Amniotic epithelial cell (primary cell): ENCODE data around the gene CYB5A.

Experiments used
- DNase-seq: peaks from one replicate; pipeline ENCODE4 v3.0.0-alpha.2; 2010; ENCODE audit warnings: low read depth

CYB5A gene

DNA sequence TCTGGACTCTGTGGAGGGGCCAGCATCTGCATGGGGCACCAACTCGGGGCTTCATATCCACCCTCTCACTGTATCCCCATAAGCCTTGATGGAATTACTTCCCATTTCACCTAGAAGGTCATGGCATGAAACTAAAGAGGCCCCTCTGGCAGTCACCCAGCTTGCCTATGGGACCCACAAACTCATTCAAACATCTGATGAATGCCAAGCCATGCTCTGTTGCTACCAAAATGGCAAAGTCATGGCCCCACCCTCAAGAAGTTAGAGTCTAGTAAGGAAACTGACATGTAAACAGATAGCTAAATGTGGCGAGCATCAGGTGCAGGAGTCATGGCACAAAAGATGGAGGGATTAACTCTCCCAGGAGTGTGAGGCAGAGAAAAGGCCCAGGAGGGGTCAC, 14.5 kb downstream of the CYB5A start:
- no peak for DNase-seq

GRCh38 chr18:74276609-74277008, 15.2 kb downstream of the CYB5A start:
- DNase-seq: no peak

- no peak for DNase-seq
Observed at GRCh38 chr18:74275736-74276135, 16.0 kb downstream of the CYB5A start.

DNA sequence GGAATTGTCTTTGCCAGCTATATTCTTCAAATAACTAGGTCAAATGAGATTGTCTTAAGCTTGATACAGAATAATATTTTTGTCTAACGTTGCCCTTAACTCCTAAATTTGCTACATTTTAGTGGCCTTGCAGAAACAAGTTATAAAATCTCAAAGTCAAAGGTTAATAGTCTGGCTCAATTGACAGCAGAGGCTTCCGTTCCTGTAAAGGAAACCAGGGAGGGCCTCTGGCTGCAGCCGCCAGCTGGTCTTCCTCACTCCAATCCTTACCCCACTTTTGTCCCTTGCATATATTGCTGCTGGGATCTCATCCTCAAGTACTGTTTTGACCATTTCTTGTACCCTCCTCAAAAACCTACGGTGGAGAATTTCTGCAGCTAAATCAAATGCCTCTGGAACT, 17.1 kb downstream of the CYB5A start:
- DNase-seq: no peak

- no peak for DNase-seq
Observed at GRCh38 chr18:74273394-74273793, 18.4 kb downstream of the CYB5A start.

DNA sequence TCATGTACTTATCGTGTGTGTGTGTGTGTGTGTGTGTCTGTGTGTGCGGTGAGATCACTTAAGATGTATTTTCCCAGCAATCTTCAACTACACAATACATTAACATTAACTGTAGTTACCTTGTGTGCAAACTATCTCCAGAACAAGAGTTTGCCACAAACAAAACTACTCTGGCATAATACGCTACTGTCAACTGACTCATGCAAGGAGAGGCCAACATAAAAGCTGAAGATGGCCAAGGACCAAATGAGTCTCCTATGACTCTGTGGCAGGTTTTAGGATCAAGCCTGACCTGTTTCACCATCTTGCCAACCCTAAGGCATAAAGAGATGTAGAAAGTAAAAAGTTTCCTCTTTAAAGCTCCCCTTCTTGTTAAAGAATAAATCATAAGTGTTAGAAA, 20.1 kb downstream of the CYB5A start:
- DNase-seq: peak; percentile 35

DNA sequence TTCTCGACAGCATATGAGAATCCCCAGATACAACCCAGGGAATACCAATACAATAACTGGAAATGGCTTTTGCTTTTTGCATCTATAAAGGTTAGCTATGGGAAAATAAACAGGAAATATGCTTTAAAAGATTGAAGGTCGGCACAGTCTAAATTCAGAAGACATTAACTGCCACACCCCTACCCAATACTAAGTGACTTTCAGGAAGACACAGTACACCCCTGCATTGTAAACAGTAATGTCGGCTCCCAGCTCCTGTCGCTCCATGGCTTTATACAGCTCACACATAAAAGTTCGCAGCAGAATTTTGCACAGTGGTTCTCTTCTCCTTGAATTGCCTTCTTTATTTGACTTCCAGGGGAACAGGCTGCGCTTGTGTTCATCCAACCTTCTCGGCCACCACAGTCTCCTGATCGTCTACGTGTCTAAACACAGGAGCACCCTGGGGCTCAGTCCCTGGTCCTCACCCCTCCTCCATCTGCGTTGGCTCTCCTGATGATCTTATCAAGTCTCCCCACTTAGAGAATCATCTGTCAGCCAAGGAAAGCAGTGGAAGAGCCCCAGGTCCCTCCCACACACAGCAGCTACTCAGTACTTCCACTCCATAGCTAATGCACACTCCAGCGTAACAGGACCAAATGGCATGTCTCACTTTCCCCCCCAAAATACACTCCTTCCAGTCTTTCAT, 22.7 kb downstream of the CYB5A start:
- peak; percentile 53 for DNase-seq

DNA sequence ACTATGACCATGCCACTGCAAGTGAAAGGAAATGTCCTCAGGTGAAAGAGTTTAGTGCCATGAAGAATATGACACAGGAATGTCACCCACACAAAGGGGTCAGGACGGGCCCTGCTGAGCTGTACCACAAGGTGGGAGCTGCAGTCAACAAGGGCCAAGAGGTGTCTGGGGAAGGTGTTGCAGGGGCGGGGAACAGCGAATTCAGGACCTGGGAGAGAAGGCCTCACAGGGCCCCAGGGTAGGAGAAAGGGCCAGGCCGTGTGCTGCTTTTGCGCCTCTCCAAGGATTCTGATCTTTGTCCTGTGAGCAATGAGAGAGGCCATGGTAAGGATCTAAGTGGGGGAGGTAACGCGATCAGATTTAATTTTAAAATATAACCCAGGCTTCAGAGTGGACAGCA, 23.6 kb downstream of the CYB5A start:
- DNase-seq: no peak

GRCh38 chr18:74266161-74266560, 25.6 kb downstream of the CYB5A start:
- DNase-seq: peak; percentile 82

DNA sequence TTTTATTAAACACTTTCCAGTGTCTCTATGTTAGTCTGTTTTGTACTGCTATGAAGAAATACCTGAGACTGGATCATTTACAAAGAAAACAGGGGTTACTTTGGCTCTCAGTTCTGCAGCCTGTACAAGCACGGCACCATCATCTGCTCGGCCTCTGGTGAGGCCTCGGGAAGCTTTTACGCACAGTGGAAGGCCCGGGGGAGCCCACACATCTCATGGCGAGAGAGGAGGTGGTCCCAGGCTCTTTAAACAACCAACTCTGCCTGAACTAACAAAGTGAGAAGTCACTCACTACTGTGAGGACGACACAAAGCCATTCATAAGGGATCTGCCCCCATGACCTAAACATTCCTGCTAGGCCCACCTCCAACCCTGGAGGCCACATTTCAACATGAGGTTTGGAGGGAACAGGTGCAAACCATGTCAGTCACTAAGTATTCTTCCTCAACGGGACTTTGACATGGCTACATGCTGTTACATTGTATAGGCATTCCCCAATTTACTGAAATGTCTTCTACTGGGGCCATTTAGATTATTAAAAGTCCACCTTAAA, 26.1 kb downstream of the CYB5A start:
- DNase-seq: no peak

DNA sequence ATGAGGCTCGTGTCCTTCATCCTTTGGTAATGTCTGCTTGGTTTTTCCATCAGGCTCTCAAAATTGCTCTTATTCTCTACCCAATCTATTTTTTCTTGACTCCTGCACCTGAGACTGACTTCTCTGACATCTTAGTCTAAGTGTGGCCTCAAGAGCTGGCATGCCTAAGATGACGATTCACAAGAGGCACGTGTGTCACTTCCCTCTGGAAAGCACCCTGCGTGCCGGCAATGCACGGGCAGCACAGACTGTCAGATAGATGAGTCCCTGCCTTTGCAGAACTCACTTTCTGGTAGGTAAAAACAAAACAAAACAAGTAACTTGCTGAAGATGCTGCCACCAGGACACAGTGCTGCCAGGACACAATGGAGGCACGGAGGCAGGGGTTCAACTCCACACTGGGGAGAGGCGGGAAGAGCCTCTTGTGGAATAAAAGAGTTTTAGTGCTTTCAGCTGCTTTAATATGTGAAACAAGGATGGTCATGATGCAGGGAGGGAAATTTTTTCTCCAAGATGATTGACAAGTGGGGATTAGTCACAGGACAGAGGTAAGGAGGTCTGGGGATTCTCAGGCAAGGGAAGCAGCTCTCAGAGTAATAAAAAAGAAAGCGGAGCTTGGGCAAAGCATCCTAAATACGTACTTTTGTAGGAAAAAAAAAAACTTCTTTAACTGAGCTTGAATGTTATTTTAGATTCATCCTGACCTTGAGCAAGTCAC, 27.3 kb downstream of the CYB5A start:
- no peak for DNase-seq

- peak; percentile 88 for DNase-seq
Observed at GRCh38 chr18:74261053-74261713, 30.6 kb downstream of the CYB5A start.

DNA sequence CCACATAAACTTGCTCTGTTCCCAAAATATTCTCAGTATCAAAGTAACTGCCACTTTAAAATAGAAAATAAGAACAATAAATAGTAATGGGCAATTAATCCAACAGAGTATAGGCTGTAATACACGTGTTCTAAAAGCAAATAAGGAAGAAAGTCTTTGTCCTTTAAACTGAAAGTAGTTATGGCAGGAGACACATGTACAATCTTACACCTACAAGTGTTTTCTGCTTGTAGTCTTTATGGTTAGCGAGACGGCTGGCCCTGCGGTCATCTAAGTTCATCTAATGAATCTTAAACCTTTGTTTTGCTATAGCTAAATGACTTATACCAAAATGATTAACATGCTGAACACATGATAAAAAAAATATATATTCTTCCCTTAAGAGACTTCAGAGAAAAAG, 32.4 kb downstream of the CYB5A start:
- no peak for DNase-seq

GRCh38 chr18:74257083-74257482, 34.7 kb downstream of the CYB5A start:
- peak; percentile 40 for DNase-seq

GRCh38 chr18:74256190-74256589, 35.6 kb downstream of the CYB5A start:
- DNase-seq: no peak

DNA sequence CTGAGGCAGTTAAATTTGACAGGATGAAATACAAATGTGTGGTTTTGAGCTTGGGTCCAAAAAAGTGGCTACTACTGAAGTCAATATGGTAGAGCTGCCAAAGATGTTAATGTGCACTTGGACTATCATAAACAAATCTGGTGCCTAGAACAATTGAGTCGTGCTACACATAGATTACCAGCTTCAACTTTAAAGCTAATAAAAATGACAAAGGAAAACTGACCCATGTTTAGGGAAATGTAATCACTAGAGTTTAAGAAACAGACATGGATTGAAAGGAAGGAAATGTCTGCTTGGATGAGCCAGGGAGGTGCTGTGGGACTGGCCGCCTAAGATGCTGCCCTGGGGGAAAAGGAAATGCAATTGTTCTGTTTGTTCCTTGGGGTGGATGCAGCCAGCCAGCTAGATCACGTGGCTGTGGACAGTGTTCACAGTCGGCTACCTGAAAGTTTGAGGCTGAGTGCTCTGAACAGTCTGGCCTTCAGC, 36.6 kb downstream of the CYB5A start:
- no peak for DNase-seq

GRCh38 chr18:74252039-74252395, 39.7 kb downstream of the CYB5A start:
- DNase-seq: peak; percentile 84

DNA sequence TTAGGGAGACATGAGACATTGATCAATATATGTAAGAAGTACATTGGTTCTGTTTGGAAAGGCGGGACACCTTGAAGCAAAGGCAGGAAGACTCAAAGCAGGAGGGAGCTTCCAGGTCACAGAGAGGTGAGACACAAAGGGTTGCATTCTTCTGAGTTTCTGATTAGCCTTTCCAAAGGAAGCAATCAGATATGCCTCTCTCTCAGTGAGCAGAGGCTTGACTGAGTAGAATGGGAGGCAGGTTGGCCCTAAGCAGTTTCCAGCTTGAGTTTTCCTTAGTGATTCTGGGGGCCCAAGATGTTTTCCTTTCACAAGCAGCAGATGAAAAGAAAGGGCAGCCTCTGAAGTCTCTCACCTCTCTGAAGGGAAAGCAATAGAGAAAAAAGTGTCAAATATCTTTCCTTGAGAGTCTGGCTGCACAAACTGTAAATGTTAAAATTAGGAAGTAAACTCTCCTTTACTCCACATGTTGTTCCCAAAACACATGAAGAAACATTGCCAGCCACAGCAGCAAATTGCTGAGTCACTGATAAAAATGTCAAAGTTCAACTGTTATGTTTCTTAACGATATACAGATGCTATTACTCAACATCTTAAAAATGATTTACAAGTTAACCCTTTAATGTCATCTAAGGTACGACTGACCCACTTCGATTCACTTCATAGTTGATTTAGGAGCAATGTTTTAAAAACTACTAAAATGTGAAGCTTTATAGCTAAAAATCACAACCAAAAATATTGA, 40.3 kb downstream of the CYB5A start:
- DNase-seq: peak; percentile 94

GRCh38 chr18:74250131-74250530, 41.6 kb downstream of the CYB5A start:
- no peak for DNase-seq

DNA sequence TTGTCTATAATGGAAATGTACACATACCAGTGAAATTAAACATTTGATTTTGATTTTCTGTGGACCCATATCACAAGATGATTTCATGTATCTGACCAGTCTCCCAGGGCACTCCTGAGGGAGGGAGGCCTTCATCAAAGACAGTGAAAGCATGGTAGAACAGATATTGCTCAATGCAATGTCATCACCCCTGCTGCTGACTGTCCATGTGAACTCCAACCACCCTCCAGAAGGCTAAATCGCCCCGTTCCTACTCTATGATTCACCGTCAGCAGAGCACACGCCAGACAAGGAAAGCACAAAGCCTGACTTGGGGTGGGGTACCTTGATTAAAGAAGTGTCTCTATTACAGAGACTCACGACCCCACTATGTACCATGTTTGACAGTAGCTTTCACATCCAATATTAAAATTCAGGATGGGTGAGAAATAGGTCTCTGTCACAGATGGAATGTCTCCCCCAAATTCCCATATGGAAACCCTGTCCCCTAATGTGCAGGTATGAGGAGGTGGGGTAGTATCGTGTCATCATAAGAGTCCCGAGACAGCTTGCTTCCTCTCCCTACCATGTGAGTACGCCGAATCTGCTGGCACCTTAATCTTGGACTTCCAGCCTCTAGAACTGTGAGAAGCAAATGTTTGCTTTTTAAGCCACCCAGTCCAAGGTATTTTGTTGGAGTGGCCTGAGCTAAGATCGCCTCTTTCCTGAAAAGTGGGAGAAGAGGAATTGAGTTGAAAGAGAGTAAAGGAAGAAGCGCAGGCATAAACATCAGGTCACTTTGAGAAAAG, 42.4 kb downstream of the CYB5A start:
- peak; percentile 99 for DNase-seq

- no peak for DNase-seq
Observed at GRCh38 chr18:74248595-74248994, 43.2 kb downstream of the CYB5A start.
